CD1c-positive myeloid dendritic cell (primary cell): Measurements from ENCODE around the gene SARS1.
A peak's percentile ranks its signal among the peaks of the same experiment; 100 is the strongest.

Experiments used
- DNase-seq: peaks from one replicate; pipeline ENCODE4 v3.0.0-alpha.2; 2016; ENCODE audit errors: extremely low spot score

Gene SARS1

GRCh38 chr1:109225711-109226445 is 12.2 kb downstream of the SARS1 start:
- DNase-seq = no peak

DNA sequence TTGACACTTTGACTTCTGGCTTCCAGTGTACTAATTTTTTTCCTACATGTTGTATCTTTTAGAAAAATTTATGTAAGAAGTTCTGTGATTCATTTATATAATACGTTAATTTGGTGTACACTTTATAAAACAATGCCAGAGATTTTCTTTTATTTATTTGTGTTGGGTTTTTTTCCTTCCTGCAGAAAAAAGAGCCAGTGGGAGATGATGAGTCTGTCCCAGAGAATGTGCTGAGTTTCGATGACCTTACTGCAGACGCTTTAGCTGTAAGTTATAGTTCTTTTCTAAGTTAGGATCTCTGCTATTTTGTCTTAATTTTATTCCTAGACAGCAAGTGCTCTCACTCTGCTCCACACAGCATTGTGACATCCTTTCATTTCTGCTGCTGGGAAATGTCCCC is 14.4 kb downstream of the SARS1 start:
- DNase-seq = no peak

DNA sequence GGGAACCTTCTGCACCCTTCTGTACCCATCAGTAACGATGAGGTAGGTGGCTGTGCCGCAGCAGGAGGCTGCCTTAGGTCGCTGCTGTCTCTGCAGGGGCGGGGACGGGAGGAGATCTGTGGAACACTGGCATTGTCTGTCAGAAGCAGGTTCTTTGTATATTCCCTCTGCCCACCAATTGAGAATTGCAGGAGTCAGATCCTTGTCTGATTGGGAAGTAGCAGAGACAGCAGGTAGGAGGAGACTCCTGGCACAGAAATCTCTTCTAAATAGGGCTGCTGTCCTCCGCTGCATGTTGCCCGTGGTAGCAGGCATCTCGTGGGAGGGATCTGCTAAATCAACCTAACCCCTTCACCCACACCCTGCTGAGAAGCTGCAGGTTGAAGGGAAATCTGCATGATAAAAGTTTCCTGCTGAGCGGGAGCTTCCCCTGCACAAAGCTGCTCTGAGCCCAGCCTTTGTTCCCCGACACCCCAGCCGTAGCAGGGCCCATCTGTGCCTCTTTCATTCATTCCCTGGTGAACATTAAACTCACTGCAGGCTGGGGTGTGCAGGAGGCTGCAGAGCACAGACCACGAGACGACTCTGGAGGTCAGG is 15.9 kb downstream of the SARS1 start:
- no peak for DNase-seq

GRCh38 chr1:109231066-109231465 is 17.3 kb downstream of the SARS1 start:
- no peak for DNase-seq

GRCh38 chr1:109235137-109235536 is 21.4 kb downstream of the SARS1 start:
- no peak for DNase-seq

DNA sequence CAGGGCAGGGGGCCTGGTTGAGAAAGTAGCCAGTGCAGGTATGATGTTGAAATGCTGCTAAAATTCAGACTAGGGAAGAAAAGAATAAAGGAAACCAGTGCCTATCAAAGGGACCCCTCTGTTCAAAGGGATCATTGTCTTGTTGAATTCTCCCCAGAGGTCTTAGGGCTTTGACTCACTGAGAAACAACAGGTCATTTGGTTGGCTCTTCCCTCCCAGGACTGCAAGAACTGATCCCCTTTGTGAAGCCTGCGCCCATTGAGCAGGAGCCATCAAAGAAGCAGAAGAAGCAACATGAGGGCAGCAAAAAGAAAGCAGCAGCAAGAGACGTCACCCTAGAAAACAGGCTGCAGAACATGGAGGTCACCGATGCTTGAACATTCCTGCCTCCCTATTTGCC is 23.8 kb downstream of the SARS1 start:
- DNase-seq = no peak

DNA sequence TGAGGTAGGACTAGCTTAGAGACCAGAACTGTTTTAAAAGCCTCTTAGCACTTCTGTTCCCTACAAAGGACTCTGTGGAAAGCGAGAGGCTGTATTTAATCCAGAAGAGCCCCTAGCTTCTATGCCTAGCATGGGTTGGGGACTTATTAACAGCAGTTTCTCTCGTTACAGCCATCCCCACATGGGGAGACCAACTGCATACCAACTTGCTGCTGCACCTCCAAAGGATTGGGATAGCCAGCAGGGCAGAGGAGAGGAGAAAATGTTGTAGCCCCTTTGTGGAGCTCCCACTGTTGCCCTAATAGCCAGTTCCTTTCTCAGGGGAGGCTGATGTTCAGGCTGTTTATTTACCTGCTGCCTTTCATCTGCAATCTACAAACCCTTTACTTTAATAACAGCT is 24.7 kb downstream of the SARS1 start:
- DNase-seq = no peak

DNA sequence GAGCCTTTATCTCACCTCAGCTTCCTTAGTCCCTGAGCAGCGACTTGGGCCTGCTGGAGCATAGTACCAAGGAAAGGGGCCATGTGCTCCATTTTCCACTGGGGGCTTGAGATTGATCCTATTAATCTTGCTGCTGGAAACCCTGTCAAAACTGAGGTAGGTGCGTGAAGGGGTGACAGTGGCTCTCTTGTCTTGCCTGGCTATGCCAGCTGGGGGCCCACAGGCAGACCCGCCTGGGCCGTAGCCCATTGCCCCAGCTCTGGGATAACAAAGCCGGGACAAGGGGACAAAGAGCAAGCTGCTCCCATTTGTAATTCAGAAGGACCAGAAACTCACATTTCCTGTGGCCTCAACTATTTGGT is 25.3 kb downstream of the SARS1 start:
- DNase-seq = no peak

DNA sequence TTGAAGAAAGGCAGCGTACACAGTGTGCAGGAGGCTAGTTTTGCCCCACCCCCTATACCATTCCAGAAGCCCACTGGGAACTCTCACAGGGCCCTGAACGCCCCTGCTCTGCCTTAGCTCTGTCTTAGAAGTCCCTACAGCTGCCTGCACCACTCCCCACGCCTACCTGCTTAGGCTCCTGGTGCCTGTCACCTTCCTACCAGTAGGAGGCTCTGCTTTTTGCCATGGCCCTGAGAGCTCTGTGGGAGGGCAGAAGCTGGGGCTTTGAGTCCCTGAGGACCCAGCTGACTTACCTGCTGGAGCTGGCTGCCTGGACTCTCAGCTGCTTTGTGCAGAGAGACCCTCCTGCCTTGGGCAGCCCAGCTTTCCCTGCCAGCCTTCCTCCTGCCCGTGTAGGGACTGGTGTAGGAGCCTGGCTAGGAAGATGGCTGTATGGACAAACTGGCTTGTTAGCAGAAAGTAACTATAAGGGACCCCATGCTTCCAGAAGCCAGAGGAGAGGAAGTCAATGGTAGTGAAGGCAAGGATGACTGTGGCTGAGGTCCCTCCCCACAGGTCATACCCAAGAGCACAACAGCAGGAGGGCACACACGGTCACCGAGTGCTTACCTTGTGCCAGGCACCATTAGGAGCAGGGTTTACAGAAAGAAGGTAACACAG is 25.8 kb downstream of the SARS1 start:
- peak; percentile 31 for DNase-seq

DNA sequence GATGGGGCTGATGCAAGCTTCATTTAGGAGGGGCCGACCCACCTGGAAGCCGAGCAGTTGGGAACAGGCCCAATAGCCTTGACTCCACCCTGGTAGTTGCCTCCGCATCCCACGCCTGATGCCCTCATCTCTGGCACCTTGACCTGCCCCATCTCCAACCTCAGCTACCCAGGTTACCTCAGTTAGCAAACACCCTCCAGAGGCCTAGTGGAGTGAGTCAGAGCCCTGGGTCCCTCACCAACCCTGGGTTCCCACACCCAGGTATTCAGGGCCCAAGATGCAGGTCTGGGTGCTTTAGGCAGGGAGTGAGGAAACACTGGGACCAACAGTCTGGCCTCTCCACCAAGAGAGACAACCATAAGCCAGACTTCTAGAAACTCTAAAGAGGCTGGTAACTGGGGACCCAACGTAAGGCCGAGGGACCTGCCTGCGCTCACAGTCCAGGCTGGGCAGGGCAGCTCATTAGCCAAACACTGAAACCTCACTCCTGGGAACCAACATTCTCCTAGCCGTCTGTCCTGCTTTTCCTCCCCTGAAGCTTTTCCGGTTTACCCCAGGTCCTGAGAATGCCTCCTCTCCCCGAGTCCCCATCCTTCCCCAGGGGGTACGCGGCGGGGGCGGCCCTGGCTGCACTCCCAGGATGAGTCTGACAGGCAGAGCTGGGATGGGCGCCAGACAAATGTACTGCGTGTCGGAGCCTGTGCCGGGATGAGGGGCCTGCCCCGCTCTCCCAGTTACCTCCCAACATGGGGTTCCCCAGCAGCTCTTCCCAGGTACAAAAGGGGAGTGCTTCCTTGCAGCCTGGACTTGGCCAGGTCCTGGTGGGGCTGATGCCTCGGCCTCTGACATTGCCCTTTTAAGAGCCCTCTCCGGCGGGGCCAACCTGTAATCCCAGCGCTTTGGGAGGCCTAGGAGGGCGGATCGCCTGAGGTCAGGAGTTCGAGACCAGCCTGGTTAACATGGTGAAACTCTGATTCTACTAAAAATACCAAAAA is 26.7 kb downstream of the SARS1 start:
- no peak for DNase-seq

DNA sequence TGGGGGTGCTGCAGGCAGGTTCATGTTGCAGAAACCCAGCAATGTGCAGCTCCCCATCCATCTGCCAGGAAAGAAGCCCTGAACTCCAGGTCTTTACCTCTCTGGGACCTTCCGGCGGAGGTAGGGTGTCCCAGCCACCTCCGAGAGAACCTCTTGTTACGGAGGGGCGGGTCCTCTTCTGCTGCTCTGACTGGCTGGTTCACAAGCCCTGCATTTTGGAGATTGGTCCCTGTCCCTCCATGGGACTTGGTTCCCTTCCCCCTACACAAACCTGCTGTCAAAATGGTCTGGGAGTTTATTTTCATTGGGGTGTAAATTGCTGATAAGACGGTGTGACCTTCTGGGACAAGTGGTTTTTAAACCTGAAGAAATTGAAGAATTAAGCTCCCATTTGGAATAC is 27.6 kb downstream of the SARS1 start:
- DNase-seq = no peak

- DNase-seq = no peak
Observed at GRCh38 chr1:109241841-109242345, 28.2 kb downstream of the SARS1 start.

DNA sequence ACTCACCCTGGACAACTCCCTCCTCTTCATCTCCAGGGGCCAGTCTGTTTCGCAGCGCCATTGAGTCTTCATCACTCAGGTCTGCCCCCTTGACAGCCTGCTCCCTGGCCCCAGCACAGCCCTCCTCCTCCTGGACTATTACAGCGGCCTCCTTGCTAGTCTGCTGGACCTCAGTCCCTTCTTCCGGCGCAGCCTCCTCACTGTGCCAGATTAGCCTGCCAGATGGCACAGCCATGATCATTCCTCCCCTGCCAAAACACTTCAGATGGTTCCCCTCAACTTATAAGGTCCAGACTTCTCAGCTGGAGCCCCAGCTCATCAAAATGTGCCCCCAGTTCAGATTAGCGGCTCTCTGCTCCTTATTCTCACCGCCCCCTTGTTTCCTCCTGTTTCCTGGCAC is 28.7 kb downstream of the SARS1 start:
- no peak for DNase-seq

DNA sequence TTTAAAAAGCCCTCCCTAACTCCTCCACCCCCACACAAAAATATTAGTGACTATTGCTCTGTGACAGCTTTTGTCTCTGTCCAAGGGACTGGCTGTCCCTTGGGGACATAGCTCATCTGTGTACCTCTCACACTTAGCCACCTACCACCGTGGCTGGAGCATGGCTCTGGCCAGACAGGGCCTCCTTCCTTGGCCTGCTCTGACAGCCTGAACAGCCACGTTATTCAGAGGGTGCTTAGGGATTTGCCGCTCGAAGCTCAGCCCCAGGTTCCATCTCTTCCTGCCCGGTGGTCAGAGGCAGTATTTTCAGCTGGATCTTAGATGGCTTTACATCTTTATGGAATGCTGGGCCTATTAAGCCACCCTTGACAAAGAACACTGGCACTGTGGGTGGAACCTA is 29.5 kb downstream of the SARS1 start:
- DNase-seq = no peak

GRCh38 chr1:109243860-109244552 is 30.3 kb downstream of the SARS1 start:
- no peak for DNase-seq

GRCh38 chr1:109246141-109246551 is 32.4 kb downstream of the SARS1 start:
- DNase-seq = no peak

DNA sequence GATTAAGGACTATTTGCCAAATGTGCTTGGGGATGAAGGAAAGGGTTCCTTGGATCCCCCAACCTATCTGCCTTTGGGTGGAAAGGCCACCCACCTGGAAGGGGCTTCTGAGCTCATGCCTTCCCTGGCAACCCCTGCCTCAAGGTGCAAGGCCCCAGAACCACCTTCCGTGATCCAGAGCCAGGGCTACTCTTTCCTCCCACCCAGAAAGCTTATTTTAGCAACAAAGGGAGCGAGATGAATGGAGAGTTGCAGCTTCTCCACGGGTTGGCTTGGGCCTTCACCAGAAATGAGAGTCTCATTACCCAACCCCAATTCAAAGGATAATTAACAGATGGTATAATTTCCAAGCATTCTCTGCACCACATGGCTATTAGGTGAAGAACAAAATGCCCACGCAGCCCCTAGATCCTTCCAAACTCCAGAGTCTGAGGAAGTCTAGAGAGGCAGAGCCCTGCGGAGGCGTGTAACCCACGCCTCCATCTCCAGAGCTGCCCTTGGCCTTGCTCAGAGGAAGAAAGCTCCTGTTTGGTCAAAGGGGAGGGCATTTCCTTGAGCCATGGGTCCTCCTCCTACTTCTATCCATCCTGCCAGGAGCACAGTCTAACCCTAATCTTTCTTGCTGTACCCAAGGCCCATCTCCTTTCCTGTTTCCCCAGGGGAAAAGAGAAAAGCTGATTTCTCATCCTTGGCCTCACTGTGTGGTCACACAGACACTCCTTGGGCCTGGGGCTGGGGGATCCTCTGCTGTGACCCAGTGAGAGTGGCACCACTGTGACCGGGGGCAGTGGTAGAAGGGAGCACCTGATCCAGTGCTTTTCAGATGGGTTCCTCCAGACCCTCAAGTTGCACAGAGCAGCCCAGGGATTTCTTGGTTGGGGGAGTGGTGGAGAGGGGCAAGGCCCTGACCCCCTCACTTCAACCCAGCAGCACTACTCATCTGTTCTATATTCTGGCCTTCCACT is 34.0 kb downstream of the SARS1 start:
- DNase-seq = no peak

DNA sequence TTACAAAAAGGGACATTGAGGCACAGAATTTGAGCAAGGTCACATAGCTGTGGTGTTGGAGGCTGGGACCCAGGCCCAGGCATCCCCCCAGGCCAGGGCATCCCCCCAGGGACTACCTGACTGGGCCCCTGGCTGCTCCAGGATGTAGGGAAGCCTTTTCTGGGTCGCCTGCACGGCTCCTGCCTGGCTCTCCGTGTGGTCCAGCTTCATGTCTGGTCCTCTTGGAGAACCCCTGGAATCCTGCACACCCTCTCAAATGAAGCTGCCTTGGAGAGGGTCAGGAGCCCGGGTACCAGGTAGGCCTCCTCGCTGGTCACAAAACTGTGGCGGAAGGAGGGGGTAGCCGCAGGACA is 34.7 kb downstream of the SARS1 start:
- DNase-seq = no peak

DNA sequence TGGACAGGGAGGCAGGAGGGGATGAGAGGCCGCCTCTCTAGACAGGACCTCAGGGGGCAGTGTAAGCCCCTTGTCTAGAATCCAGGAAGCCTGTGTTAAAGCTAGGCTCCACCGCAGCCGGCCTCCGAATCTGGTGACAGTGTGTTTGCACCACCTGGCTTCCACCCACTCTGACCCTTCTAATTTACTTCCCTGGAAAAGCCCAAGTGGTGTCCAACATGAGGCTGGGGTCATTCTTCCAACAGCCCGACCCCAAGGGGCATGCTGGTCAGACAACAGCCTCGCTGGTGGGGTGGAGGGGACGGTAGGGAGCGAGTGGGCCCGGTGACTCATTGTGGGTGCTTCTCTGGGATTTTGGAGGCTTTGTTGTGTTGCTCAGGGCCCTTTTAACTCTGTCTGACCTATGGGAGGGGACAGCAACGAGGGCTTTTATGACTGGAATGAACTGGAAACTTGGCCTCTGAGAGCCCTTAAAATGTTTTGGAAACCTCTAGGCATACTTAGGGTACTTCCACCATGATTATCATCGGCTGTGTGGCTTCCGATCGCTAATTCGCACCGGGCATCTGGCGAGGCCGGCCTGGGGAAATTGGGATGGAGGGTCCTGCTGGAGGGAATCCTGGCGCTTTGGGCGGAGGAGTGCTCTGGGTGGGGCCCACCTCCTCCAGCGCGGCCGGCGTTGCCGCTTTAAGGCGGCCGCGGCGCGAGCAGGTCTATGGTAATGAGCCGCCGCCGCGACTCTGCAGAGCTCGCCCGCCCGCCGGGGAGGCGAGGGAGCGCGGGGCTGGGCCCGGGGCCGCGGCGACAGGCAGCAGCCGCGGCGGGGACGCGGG is 35.3 kb downstream of the SARS1 start, which contains the start of gene CELSR2:
Gene CELSR2 (plus strand): TSS at position 743 of the 833 bp plus-strand sequence. CDS start 541 bp downstream, outside the sequence.
- peak; percentile 74 for DNase-seq
